Neural progenitor cell (in vitro differentiated cells): ENCODE results near the gene FLVCR2. TPM values are rescaled to one million over a fixed set of nuclear protein-coding genes. Genes with fewer than 3 reads are reported as not detected.
A peak's percentile ranks its signal among the peaks of the same experiment; 100 is the strongest.

Source experiments
- DNase-seq: peaks from one replicate; pipeline ENCODE4 v3.0.0-alpha.2; 2016; ENCODE audit warnings: low spot score
- H2AFZ ChIP-seq: fragments of 200-600 bp; sonication (generic); replicated peaks from 2 replicates; pipeline ENCODE4 v1.6.1; 2016; ENCODE audit warnings: antibody characterized with exemption
- H3F3A ChIP-seq: fragments of 200-600 bp; sonication (generic); 2 replicates; pipeline ENCODE4 v1.6.1; 2016; ENCODE audit warnings: antibody characterized with exemption, low read depth
- H3K27ac ChIP-seq: fragments of 200-600 bp; sonication (generic); 2 replicates; pipeline ENCODE4 v1.5.1; 2016; ENCODE audit warnings: mild to moderate bottlenecking
- H3K27me3 ChIP-seq: fragments of 200-600 bp; sonication (generic); 2 replicates; pipeline ENCODE4 v1.6.1; 2016; ENCODE audit warnings: mild to moderate bottlenecking, moderate library complexity
- H3K36me3 ChIP-seq: fragments of 200-600 bp; sonication (generic); 2 replicates; pipeline ENCODE4 v1.5.1; 2016
- H3K4me1 ChIP-seq: fragments of 200-600 bp; sonication (generic); 2 replicates; pipeline ENCODE4 v1.6.1; 2016; ENCODE audit warnings: mixed run types
- H3K4me2 ChIP-seq: fragments of 200-600 bp; sonication (generic); 2 replicates; pipeline ENCODE4 v1.6.1; 2016
- H3K4me3 ChIP-seq: fragments of 200-600 bp; sonication (generic); 2 replicates; pipeline ENCODE4 v1.5.1; 2016
- H3K79me2 ChIP-seq: fragments of 200-600 bp; sonication (generic); 2 replicates; pipeline ENCODE4 v1.6.1; 2016; ENCODE audit warnings: low read depth
- H3K9ac ChIP-seq: fragments of 200-600 bp; sonication (generic); 2 replicates; pipeline ENCODE4 v1.6.1; 2016
- H3K9me3 ChIP-seq: fragments of 200-600 bp; sonication (generic); 2 replicates; pipeline ENCODE4 v1.5.1; 2016; ENCODE audit warnings: low read depth
- H4K20me1 ChIP-seq: fragments of 200-600 bp; sonication (generic); 2 replicates; pipeline ENCODE4 v1.6.1; 2016; ENCODE audit warnings: low read depth
- H3K27ac Mint-ChIP-seq: 3 replicates; pipeline ENCODE4 v1.8.0; 2021; ENCODE audit warnings: mixed read lengths
- H3K27me3 Mint-ChIP-seq: 2 replicates; pipeline ENCODE4 v1.8.0; 2022; ENCODE audit warnings: low read depth, mild to moderate bottlenecking, inconsistent platforms, moderate library complexity, mixed read lengths; ENCODE audit not compliant: insufficient read depth
- H3K36me3 Mint-ChIP-seq: 3 replicates; pipeline ENCODE4 v1.8.0; 2021; ENCODE audit warnings: mixed read lengths
- H3K4me1 Mint-ChIP-seq: 3 replicates; pipeline ENCODE4 v1.8.0; 2021; ENCODE audit warnings: mixed read lengths
- H3K4me3 Mint-ChIP-seq: 3 replicates; pipeline ENCODE4 v1.8.0; 2021; ENCODE audit warnings: mild to moderate bottlenecking, moderate library complexity, mixed read lengths
- H3K9me3 Mint-ChIP-seq: 3 replicates; pipeline ENCODE4 v1.8.0; 2020; ENCODE audit warnings: mixed read lengths
- EZH2 ChIP-seq: fragments of 200-600 bp; sonication (generic); IDR thresholded peaks from 2 replicates; pipeline ENCODE4 v1.6.1; 2017; ENCODE audit warnings: antibody characterized with exemption, mild to moderate bottlenecking, moderate library complexity
- EZH2phosphoT487 ChIP-seq: fragments of 200-600 bp; sonication (generic); IDR thresholded peaks from 2 replicates; pipeline ENCODE4 v1.6.1; 2017; ENCODE audit warnings: antibody characterized with exemption
- total RNA-seq: library from RNA; depleted of rRNA; stranded (reverse); fragments of >200 nt; gene quantifications from 2 replicates; pipeline ENCODE4 v1.2.3, GENCODE V29; 2015; ENCODE audit warnings: low replicate concordance
- TF ChIP-seq, protein P1 (sequence below): fragments of 200-600 bp; sonication (generic); IDR thresholded peaks from 2 replicates; pipeline ENCODE4 v1.5.1; 2017; ENCODE audit warnings: antibody characterized with exemption, mild to moderate bottlenecking

The FLVCR2 gene
- total RNA-seq, 1 donor from 2014 or later: 1.7 TPM

DNA sequence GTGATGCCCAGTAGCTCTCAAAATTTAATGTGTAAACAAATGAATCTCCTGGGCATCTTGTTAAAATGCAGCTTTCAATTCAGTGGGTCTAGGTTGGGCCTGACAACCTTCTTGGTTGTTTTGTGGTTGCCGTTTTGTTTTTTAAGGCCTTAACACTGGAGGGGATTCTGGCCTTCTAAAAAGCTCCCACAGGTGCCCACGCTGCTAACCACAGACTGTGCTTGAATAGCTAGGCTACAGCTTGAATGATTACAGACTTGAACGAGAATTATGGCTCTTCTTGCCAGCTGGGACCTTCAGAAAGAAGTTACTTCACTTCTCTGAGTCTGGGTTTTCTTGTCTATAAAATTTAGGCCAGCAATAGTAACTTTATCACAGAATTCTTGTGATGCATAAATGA lies 1.3 kb upstream of the FLVCR2 start:
- no peaks in the 10 kb centered on the region for H3K79me2 ChIP-seq
- no peak overlapping the region for H3K4me2 ChIP-seq
- H3K27ac ChIP-seq: no peak overlapping the region
- no peak overlapping the region for H3K4me3 ChIP-seq
- Mint-ChIP-seq H3K27ac (no peak overlapping the region), H3K36me3 (no peaks in the 10 kb centered on the region), H3K4me3 (no peak overlapping the region), H3K4me1 (peaks cover 15% of the 10 kb centered on the region), H3K9me3 (peaks cover 2% of the 10 kb centered on the region), H3K27me3 (peaks cover 5% of the 10 kb centered on the region)
- H4K20me1 ChIP-seq: no peaks in the 10 kb centered on the region
- H3K9me3 ChIP-seq: no peaks in the 10 kb centered on the region
- H2AFZ ChIP-seq: no peak overlapping the region
- H3K9ac ChIP-seq: no peak overlapping the region
- TF ChIP-seq, protein P1, sequence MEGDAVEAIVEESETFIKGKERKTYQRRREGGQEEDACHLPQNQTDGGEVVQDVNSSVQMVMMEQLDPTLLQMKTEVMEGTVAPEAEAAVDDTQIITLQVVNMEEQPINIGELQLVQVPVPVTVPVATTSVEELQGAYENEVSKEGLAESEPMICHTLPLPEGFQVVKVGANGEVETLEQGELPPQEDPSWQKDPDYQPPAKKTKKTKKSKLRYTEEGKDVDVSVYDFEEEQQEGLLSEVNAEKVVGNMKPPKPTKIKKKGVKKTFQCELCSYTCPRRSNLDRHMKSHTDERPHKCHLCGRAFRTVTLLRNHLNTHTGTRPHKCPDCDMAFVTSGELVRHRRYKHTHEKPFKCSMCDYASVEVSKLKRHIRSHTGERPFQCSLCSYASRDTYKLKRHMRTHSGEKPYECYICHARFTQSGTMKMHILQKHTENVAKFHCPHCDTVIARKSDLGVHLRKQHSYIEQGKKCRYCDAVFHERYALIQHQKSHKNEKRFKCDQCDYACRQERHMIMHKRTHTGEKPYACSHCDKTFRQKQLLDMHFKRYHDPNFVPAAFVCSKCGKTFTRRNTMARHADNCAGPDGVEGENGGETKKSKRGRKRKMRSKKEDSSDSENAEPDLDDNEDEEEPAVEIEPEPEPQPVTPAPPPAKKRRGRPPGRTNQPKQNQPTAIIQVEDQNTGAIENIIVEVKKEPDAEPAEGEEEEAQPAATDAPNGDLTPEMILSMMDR: no peak
- TF ChIP-seq EZH2phosphoT487 (no peak), EZH2 (no peak)
- peaks cover 10% of the 10 kb centered on the region for H3K27me3 ChIP-seq
- peaks cover 17% of the 10 kb centered on the region for H3F3A ChIP-seq
- DNase-seq: no peak
- no peaks in the 10 kb centered on the region for H3K4me1 ChIP-seq
- no peaks in the 10 kb centered on the region for H3K36me3 ChIP-seq

GRCh38 chr14:75577729-75578101 lies 705 bp upstream of the FLVCR2 start:
- peaks cover 10% of the 10 kb centered on the region for H3K27me3 ChIP-seq
- Mint-ChIP-seq H3K27ac (peak overlapping the region; percentile 93), H3K27me3 (peaks cover 5% of the 10 kb centered on the region), H3K4me3 (no peak overlapping the region), H3K9me3 (peaks cover 2% of the 10 kb centered on the region), H3K4me1 (peaks cover 15% of the 10 kb centered on the region), H3K36me3 (no peaks in the 10 kb centered on the region)
- H2AFZ ChIP-seq: peak overlapping the region; percentile 96
- H3K4me2 ChIP-seq: peak overlapping the region; percentile 92
- peaks cover 17% of the 10 kb centered on the region for H3F3A ChIP-seq
- H3K79me2 ChIP-seq: no peaks in the 10 kb centered on the region
- peak; percentile 93 for DNase-seq
- H4K20me1 ChIP-seq: no peaks in the 10 kb centered on the region
- no peak overlapping the region for H3K27ac ChIP-seq
- TF ChIP-seq, protein P1: peak; percentile 75
- no peak for TF ChIP-seq EZH2
- no peaks in the 10 kb centered on the region for H3K9me3 ChIP-seq
- no peaks in the 10 kb centered on the region for H3K36me3 ChIP-seq
- H3K4me1 ChIP-seq: no peaks in the 10 kb centered on the region
- H3K9ac ChIP-seq: no peak overlapping the region
- peak overlapping the region; percentile 57 for H3K4me3 ChIP-seq

DNA sequence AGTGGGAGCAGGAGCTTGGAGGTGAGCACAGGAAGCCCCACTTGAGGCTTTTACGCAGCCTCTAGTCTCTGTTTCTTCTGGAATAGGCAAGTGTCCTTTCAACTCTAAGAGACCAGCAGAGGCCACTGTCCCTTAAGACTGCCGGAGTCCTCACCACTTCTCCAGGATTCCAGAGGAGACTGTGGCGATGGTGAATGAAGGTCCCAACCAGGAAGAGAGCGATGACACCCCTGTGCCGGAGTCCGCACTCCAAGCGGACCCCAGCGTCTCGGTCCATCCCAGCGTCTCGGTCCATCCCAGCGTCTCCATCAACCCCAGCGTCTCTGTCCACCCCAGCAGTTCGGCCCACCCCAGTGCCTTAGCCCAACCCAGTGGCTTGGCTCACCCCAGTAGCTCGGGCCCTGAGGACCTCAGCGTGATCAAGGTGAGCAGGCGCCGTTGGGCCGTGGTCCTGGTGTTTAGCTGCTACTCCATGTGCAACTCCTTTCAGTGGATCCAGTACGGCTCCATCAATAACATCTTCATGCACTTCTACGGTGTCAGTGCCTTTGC lies 442 bp downstream of the FLVCR2 start:
- no peaks in the 10 kb centered on the region for H3K36me3 ChIP-seq
- peaks cover 10% of the 10 kb centered on the region for H3K27me3 ChIP-seq
- H3K4me1 ChIP-seq: no peaks in the 10 kb centered on the region
- H3K9me3 ChIP-seq: no peaks in the 10 kb centered on the region
- TF ChIP-seq EZH2: no peak
- TF ChIP-seq, protein P1: peak; percentile 33
- no peak overlapping the region for H3K9ac ChIP-seq
- Mint-ChIP-seq H3K27ac (no peak overlapping the region), H3K4me1 (peaks cover 15% of the 10 kb centered on the region), H3K36me3 (no peaks in the 10 kb centered on the region), H3K27me3 (peaks cover 5% of the 10 kb centered on the region), H3K4me3 (no peak overlapping the region), H3K9me3 (peaks cover 2% of the 10 kb centered on the region)
- H3K27ac ChIP-seq: no peak overlapping the region
- H3F3A ChIP-seq: peaks cover 17% of the 10 kb centered on the region
- DNase-seq: no peak
- H3K79me2 ChIP-seq: no peaks in the 10 kb centered on the region
- H3K4me2 ChIP-seq: peak overlapping the region; percentile 92
- H2AFZ ChIP-seq: peak overlapping the region; percentile 96
- peak overlapping the region; percentile 57 for H3K4me3 ChIP-seq
- H4K20me1 ChIP-seq: no peaks in the 10 kb centered on the region
